Tibial nerve (tissue), 4 donors: ENCODE data around the gene CTNNA1.

Source experiments
- EP300 ChIP-seq, 2 donors: sonication (generic); formaldehyde crosslinking; IDR thresholded peaks; one replicate each; pipeline ENCODE4 v1.6.1; 2017; ENCODE audit warnings: antibody characterized with exemption in 2 of 2, mild to moderate bottlenecking in 1 of 2
- POLR2A ChIP-seq, 2 donors: fragments of 450-650 bp; IDR thresholded peaks; one replicate each; pipeline ENCODE4 v1.6.1; 2017; ENCODE audit warnings: antibody characterized with exemption in 2 of 2, mild to moderate bottlenecking in 2 of 2, moderate library complexity in 2 of 2
- TF ChIP-seq, protein P1 (sequence below), 5 experiments: fragments of 200-600 bp in 3 of 5; fragments of 450-650 bp in 2 of 5; sonication (generic) in 3 of 5; IDR thresholded peaks; one replicate each; pipeline ENCODE4 v1.5.1; 2016 to 2019; ENCODE audit warnings: antibody characterized with exemption in 5 of 5, mild to moderate bottlenecking in 3 of 5, moderate library complexity in 2 of 5

DNA sequence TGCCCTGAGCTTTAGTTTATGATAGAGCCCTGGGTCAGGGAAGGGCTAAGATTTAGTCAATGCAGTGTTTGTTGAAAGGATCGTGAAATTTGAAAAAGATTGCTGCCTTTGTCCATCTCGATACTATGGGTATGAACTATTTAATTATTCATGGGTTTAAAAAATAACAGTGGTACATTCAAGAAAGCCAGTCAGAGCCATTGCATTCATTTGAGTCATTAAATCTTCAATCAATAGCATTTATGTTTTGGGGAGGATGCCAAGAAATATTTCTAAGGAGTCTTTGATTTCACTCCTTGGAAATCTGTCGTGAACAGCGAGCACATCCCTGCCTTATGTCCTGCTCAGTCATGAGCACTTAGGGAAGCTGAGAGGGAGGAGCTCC, 176.3 kb downstream of the CTNNA1 start:
- TF ChIP-seq EP300 (IDR thresholded peaks at IDR 0.05) (no peak), POLR2A (IDR thresholded peaks at IDR 0.05) (no peak)
- TF ChIP-seq, protein P1, sequence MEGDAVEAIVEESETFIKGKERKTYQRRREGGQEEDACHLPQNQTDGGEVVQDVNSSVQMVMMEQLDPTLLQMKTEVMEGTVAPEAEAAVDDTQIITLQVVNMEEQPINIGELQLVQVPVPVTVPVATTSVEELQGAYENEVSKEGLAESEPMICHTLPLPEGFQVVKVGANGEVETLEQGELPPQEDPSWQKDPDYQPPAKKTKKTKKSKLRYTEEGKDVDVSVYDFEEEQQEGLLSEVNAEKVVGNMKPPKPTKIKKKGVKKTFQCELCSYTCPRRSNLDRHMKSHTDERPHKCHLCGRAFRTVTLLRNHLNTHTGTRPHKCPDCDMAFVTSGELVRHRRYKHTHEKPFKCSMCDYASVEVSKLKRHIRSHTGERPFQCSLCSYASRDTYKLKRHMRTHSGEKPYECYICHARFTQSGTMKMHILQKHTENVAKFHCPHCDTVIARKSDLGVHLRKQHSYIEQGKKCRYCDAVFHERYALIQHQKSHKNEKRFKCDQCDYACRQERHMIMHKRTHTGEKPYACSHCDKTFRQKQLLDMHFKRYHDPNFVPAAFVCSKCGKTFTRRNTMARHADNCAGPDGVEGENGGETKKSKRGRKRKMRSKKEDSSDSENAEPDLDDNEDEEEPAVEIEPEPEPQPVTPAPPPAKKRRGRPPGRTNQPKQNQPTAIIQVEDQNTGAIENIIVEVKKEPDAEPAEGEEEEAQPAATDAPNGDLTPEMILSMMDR (IDR thresholded peaks at IDR 0.05): no peak
